ENCODE results near the gene GALNT2.

Gene GALNT2

GRCh38 chr1:230052018-230052417 lies 15.0 kb upstream of the GALNT2 start:
- DNase-seq: no peak

- DNase-seq: no peak
Observed at GRCh38 chr1:230052665-230053064, 14.4 kb upstream of the GALNT2 start.

GRCh38 chr1:230054092-230054749 lies 12.8 kb upstream of the GALNT2 start:
- DNase-seq: no peak

- no peak for DNase-seq
Observed at GRCh38 chr1:230056098-230056497, 10.9 kb upstream of the GALNT2 start.

- DNase-seq: no peak
Observed at GRCh38 chr1:230057100-230057499, 9.9 kb upstream of the GALNT2 start.

GRCh38 chr1:230057681-230058565 lies 9.1 kb upstream of the GALNT2 start:
- no peak for DNase-seq

GRCh38 chr1:230058626-230059025 lies 8.4 kb upstream of the GALNT2 start:
- DNase-seq: no peak

GRCh38 chr1:230061801-230062200 lies 5.2 kb upstream of the GALNT2 start:
- no peak for DNase-seq

GRCh38 chr1:230062521-230062920 lies 4.5 kb upstream of the GALNT2 start:
- no peak for DNase-seq

- DNase-seq: no peak
Observed at GRCh38 chr1:230064283-230064682, 2.8 kb upstream of the GALNT2 start.

- no peak for DNase-seq
Observed at GRCh38 chr1:230065161-230065560, 1.9 kb upstream of the GALNT2 start.

GRCh38 chr1:230065571-230065970 lies 1.5 kb upstream of the GALNT2 start:
- no peak for DNase-seq

GRCh38 chr1:230066031-230066430 lies 1.0 kb upstream of the GALNT2 start:
- DNase-seq: no peak

- peak; percentile 2 for DNase-seq
Observed at GRCh38 chr1:230067419-230067870, 407 bp downstream of the GALNT2 start.

- DNase-seq: no peak
Observed at GRCh38 chr1:230067871-230068620, 1.0 kb downstream of the GALNT2 start.

- no peak for DNase-seq
Observed at GRCh38 chr1:230068621-230068873, 1.5 kb downstream of the GALNT2 start.

- DNase-seq: no peak
Observed at GRCh38 chr1:230068952-230069684, 2.1 kb downstream of the GALNT2 start.

GRCh38 chr1:230069796-230070195 lies 2.8 kb downstream of the GALNT2 start:
- DNase-seq: no peak

- DNase-seq: no peak
Observed at GRCh38 chr1:230070321-230071208, 3.5 kb downstream of the GALNT2 start.

GRCh38 chr1:230071316-230071715 lies 4.3 kb downstream of the GALNT2 start:
- no peak for DNase-seq

GRCh38 chr1:230072296-230072695 lies 5.3 kb downstream of the GALNT2 start:
- DNase-seq: no peak

- DNase-seq: no peak
Observed at GRCh38 chr1:230072866-230073265, 5.8 kb downstream of the GALNT2 start.
